ENCODE results near the gene CAB39. TPM values are rescaled to one million over a fixed set of nuclear protein-coding genes. Genes with fewer than 3 reads are reported as not detected.
A peak's percentile ranks its signal among the peaks of the same experiment; 100 is the strongest.

Gene CAB39
- total and polyA plus RNA-seq, 2 donors (not counting 3 experiments of a cell fraction or from before 2014, with no cell fraction given) = 25.7 to 53.7 TPM

DNA sequence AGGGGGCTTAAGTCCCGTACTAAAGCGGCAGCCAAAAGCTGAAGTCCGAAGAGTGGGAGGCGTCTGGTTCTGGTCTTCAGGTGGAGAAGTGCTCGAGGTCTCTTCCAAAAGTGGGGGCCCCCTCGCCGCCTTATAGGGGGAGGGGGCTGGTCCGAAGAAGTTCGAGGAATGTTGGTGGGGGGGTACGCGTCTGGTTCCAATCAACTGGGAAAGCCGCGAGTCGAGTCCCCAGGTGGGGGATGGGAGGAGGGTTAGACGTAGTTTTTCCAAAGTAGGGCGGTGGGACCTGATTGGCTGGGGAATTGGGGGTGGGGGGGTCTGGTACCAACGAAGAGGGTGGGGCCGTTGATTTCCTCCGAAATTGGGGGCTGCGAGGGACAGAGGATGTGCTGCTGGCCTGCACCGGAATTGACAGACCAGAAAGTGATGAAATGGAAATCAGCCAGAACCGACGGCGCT, 152.7 kb downstream of the CAB39 start:
- BruUV-seq (replicated peaks) = no TSS peak
- dilution Hi-C loops (cut with MboI; ENCODE audit: extremely low pct_ligation_motif_present, low sequenced_read_pairs) = no loop called here
- peak overlapping the region in 2 of 3 experiments; percentile 21 to 32 for H3K4me3 ChIP-seq (replicated peaks in 1 of 3; ENCODE audit: insufficient read depth in 1 of 3, low read depth in 1 of 3, low read length in 3 of 3)
- no peaks in the 10 kb centered on the region for H3K9me1 ChIP-seq (replicated peaks; ENCODE audit: control insufficient read depth, extremely low read depth, insufficient read depth, low read length)
- TF ChIP-seq POLR2AphosphoS5 (IDR thresholded peaks at IDR 0.05; ENCODE audit: insufficient read depth, low read depth, low read length) (no peak), EZH2 (IDR thresholded peaks at IDR 0.05; ENCODE audit: borderline replicate concordance, low read depth, low read length, severe bottlenecking) (peak; percentile 14)
- ChIA-PET CTCF (interaction anchor here (0.6 to 1.0 kb wide), 4 partner anchors 9 to 902 kb away, joined by 3 read pairs; no protein-coding TSS in a partner anchor), POLR2A (no interaction called here)
- no peak overlapping the region for H3K27ac ChIP-seq (ENCODE audit: insufficient read depth, low read depth, low read length)
- H3K36me3 ChIP-seq (ENCODE audit: control insufficient read depth in 2 of 2, extremely low read depth in 1 of 2, insufficient read depth in 2 of 2, low read length in 2 of 2) = no peaks in the 10 kb centered on the region
- H4K20me1 ChIP-seq (replicated peaks; ENCODE audit: control insufficient read depth, extremely low read depth, insufficient read depth, low read length) = no peaks in the 10 kb centered on the region
- peak overlapping the region; percentile 39 for H2AFZ ChIP-seq (ENCODE audit: low read depth, low read length)
- no peak overlapping the region for H3K9ac ChIP-seq (replicated peaks; ENCODE audit: extremely low read depth, insufficient read depth, low read length)
- peaks cover 20 to 39% of the 10 kb centered on the region in 2 experiments for H3K27me3 ChIP-seq (ENCODE audit: control insufficient read depth in 2 of 2, insufficient read depth in 2 of 2, low read length in 2 of 2)
- peaks cover 4% of the 10 kb centered on the region for H3K4me1 ChIP-seq (ENCODE audit: control insufficient read depth, extremely low read depth, insufficient read depth, low read length)
- H3K9me3 ChIP-seq (replicated peaks; ENCODE audit: control insufficient read depth, insufficient read depth, low read length) = no peaks in the 10 kb centered on the region
- no peak for FAIRE-seq
- H3K79me2 ChIP-seq (ENCODE audit: control insufficient read depth, insufficient read depth, low read length) = no peaks in the 10 kb centered on the region
- peak overlapping the region; percentile 17 for H3K4me2 ChIP-seq (ENCODE audit: insufficient read depth, low read length)
- no peak for DNase-seq (ENCODE audit: low read depth, low spot score)
- intact Hi-C loops (cut with micrococcal nuclease) = no loop called here

GRCh38 chr2:230865766-230866755, 153.4 kb downstream of the CAB39 start:
- H3K27ac ChIP-seq (ENCODE audit: insufficient read depth, low read depth, low read length) = no peak overlapping the region
- ChIA-PET POLR2A (no interaction called here), CTCF (interaction anchor here (0.7 to 1.3 kb wide), 5 partner anchors 13 to 121 kb away, joined by 3 read pairs; no protein-coding TSS in a partner anchor)
- DNase-seq (ENCODE audit: low read depth, low spot score) (no peak), FAIRE-seq (no peak)
- H3K4me3 ChIP-seq (replicated peaks in 1 of 3; ENCODE audit: insufficient read depth in 1 of 3, low read depth in 1 of 3, low read length in 3 of 3) = no peak overlapping the region
- H2AFZ ChIP-seq (ENCODE audit: low read depth, low read length) = no peak overlapping the region
- no peaks in the 10 kb centered on the region for H3K9me3 ChIP-seq (replicated peaks; ENCODE audit: control insufficient read depth, insufficient read depth, low read length)
- no peak overlapping the region for H3K9ac ChIP-seq (replicated peaks; ENCODE audit: extremely low read depth, insufficient read depth, low read length)
- H4K20me1 ChIP-seq (replicated peaks; ENCODE audit: control insufficient read depth, extremely low read depth, insufficient read depth, low read length) = no peaks in the 10 kb centered on the region
- H3K9me1 ChIP-seq (replicated peaks; ENCODE audit: control insufficient read depth, extremely low read depth, insufficient read depth, low read length) = no peaks in the 10 kb centered on the region
- peaks cover 20 to 37% of the 10 kb centered on the region in 2 experiments for H3K27me3 ChIP-seq (ENCODE audit: control insufficient read depth in 2 of 2, insufficient read depth in 2 of 2, low read length in 2 of 2)
- peaks cover 4% of the 10 kb centered on the region for H3K4me1 ChIP-seq (ENCODE audit: control insufficient read depth, extremely low read depth, insufficient read depth, low read length)
- no peaks in the 10 kb centered on the region for H3K36me3 ChIP-seq (ENCODE audit: control insufficient read depth in 2 of 2, extremely low read depth in 1 of 2, insufficient read depth in 2 of 2, low read length in 2 of 2)
- intact Hi-C loops (cut with micrococcal nuclease) (no loop called here), dilution Hi-C loops (cut with MboI; ENCODE audit: extremely low pct_ligation_motif_present, low sequenced_read_pairs) (no loop called here)
- no peak for TF ChIP-seq FOS (IDR thresholded peaks at IDR 0.05; ENCODE audit: borderline replicate concordance, insufficient read depth, low read length)
- TF ChIP-seq EZH2 (IDR thresholded peaks at IDR 0.05; ENCODE audit: borderline replicate concordance, low read depth, low read length, severe bottlenecking) = peak; percentile 36
- peak in 1 of 2 donors; percentile 6 for TF ChIP-seq CTCF (IDR thresholded peaks at IDR 0.05; ENCODE audit: extremely low read depth in 1 of 2, insufficient read depth in 1 of 2, low read depth in 1 of 2, low read length in 2 of 2)
- H3K79me2 ChIP-seq (ENCODE audit: control insufficient read depth, insufficient read depth, low read length) = no peaks in the 10 kb centered on the region
- no peak overlapping the region for H3K4me2 ChIP-seq (ENCODE audit: insufficient read depth, low read length)
- BruUV-seq (replicated peaks) = no TSS peak

Data from endothelial cell of umbilical vein (primary cell).